NCI-H146 treated with DMSO at 0.1 percent for 48 hours (cell line): Measurements from ENCODE around the gene A2M.

Experiments used
- DNase-seq: peaks from one replicate; lab custom pipeline; 2025; ENCODE audit not compliant: unreplicated experiment; lab: John Stamatoyannopoulos, UW

The A2M gene

GRCh38 chr12:9074484-9075137 lies 41.1 kb downstream of the A2M start:
- no peak for DNase-seq

GRCh38 chr12:9073076-9073475 lies 42.6 kb downstream of the A2M start:
- DNase-seq, result no peak

GRCh38 chr12:9072481-9073038 lies 43.2 kb downstream of the A2M start:
- DNase-seq, result no peak

- DNase-seq, result no peak
Measured at GRCh38 chr12:9071969-9072368, 43.8 kb downstream of the A2M start.

DNA sequence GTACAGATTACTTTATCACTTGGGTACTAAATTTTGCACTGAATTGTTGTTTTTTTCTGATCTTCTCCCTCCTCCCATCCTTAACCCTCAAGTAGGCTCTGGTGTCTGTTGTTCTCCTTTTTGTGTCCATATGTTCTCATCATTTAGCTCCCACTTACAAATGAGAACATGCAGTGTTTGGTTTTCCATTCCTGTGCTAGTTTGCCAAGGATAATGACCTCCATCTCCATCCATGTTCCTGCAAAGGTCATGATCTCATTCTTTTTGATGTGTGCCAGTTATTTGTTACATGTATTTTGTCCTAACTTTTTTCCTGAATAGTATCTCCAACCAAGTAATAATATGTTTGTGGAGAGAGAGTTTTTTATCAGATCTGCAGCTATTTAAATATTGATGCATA lies 44.2 kb downstream of the A2M start:
- DNase-seq, result no peak

GRCh38 chr12:9070351-9070750 lies 45.4 kb downstream of the A2M start:
- DNase-seq, result no peak

GRCh38 chr12:9068600-9068999 lies 47.1 kb downstream of the A2M start:
- DNase-seq, result no peak

DNA sequence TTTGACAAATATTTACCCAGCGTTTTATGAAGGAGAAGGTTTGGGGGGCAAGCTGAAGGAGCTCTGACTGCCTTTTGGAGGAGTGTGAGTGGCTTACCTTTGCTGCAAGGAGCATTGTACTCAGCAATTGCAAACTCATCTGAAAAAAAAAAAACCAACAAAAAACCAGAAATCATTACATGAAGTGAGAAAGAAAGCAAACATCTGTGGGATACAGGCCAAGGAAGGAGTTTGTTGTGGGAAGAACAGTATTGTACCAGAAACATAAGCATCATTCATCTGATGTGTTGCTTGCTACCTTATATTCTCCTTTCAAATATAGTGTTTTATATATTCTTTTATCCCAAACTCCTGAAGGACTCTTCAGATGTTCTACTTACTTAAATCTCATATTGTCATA lies 47.6 kb downstream of the A2M start:
- no peak for DNase-seq

GRCh38 chr12:9066755-9067423 lies 48.8 kb downstream of the A2M start:
- DNase-seq, result no peak

DNA sequence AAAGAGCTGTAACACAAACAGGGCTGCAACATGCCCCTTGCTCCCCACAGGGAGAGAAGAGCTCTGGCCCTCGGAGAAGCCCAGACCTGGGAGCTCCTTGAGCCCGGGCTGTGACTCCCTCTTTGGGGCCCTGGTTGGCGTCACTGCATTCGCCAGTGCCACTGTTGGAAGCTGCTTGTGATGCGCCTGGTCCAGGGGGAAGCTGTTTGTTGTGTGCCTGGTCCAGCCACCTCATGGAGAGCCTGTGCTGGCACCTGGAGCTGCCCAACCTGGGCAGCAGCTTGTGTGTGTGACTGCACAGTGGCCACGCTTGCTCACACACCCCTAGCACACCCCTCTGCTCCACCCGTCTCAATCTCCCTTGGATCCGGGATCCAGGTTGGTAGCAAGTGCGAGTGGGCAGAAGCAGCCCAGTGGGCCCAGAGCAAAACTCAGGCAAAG lies 49.5 kb downstream of the A2M start:
- DNase-seq, result no peak

- DNase-seq, result no peak
Measured at GRCh38 chr12:9065607-9065856, 50.2 kb downstream of the A2M start.

- DNase-seq, result no peak
Measured at GRCh38 chr12:9064815-9065606, 50.7 kb downstream of the A2M start.

GRCh38 chr12:9064201-9064814 lies 51.4 kb downstream of the A2M start:
- peak; percentile 21 for DNase-seq

DNA sequence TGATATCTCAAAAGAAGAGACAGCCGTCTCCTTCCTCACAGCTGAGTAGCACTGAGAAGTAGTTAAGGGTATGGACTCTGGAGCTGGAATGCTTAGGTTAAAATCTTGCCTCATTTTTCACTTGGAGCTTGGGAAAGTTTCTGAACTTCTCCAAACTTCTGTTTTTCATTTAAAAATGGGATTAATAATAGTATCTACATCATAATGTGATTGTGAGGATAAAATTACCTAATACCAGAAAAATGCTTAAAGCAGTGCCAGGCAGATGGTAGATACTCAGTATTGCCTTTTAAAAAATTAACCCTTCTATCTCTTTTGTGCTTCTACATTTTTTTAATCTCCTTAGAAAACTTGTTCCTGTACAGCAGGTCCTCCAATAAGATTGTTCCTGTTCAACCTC lies 63.1 kb downstream of the A2M start:
- no peak for DNase-seq

GRCh38 chr12:9051158-9051550 lies 64.6 kb downstream of the A2M start:
- DNase-seq, result no peak

- no peak for DNase-seq
Measured at GRCh38 chr12:9050521-9051157, 65.1 kb downstream of the A2M start.

DNA sequence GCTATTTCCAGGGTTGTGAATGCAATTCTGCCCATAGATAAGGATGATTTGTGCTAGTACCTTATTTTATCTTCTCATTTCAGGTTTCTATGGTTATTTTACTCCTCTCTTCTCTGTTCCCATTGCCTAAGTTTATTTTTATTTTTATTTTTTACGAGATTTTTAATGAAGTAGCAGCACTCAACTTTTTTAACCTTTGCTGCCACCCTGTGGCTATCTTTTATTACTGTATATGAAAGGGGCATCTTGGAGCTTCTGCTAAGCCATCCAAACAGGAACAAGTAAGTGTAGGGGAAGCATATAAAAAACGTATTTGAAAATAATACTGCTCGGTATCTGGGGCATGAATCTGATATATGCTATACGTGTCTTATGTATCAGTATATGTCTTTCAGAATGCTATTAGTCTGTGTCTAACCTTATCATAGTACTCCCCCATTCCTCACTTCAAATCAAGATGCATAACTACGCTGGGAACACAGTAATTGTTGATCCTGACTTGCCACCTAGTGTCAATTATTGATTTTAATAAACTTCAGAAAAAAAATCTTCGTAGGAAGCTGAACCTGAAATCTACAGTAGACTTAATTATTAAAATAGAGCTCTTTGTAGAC lies 66.1 kb downstream of the A2M start:
- no peak for DNase-seq

GRCh38 chr12:9048930-9049329 lies 66.8 kb downstream of the A2M start:
- no peak for DNase-seq

GRCh38 chr12:9047105-9047504 lies 68.6 kb downstream of the A2M start:
- DNase-seq, result no peak

DNA sequence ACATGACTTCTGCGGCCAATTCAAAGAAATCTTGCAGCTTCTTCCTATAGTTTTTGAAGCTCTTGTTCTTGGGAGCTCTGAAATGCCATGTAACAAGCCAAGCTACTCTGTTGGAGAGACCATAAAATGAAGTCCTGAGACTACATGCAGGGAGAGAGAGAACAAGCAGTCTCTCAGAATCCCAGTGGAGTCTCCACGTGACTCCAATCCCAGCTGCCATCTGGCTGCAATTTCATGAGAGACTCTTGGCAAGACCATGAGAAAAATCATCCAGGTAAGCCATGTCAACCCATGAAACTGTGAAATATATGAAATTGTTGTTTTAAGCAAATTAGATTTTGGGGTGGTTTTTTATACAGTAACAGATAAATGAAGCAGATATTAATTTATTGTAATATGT lies 72.0 kb downstream of the A2M start:
- DNase-seq, result no peak

GRCh38 chr12:9041321-9041720 lies 74.4 kb downstream of the A2M start:
- no peak for DNase-seq
